Renal cortex interstitium (tissue), 11 donors: Measurements from ENCODE around the gene PPFIA3. TPM values are rescaled to one million over a fixed set of nuclear protein-coding genes. Genes with fewer than 3 reads are reported as not detected.
"Not testable (repeated sequence)": the region's sequence is repeated elsewhere in the genome, so short reads cannot be mapped to it uniquely, and the experiment has no call there.

Experiments used
- DNase-seq, 11 donors: peaks; one replicate each; pipeline ENCODE4 v3.0.0-alpha.2; 2013; ENCODE audit warnings: low read depth in 9 of 11, low spot score in 4 of 11; ENCODE audit errors: extremely low read depth in 1 of 11
- polyA plus RNA-seq, 3 donors: library from polyadenylated mRNA; unstranded; fragments of 120-200 nt; gene quantifications; one replicate each; pipeline ENCODE4 v1.2.1, GENCODE V29; 2013; ENCODE audit not compliant: insufficient read length in 3 of 3

The PPFIA3 gene
- polyA plus RNA-seq, 3 donors = 4.7 to 8.4 (median 6.1) TPM

- no peak for DNase-seq
Observed at GRCh38 chr19:49136771-49137171, 17.4 kb downstream of the PPFIA3 start.

GRCh38 chr19:49140951-49141350 lies 21.6 kb downstream of the PPFIA3 start:
- no peak for DNase-seq

- no peak for DNase-seq
Observed at GRCh38 chr19:49141352-49141751, 22.0 kb downstream of the PPFIA3 start.

GRCh38 chr19:49142866-49143335 lies 23.6 kb downstream of the PPFIA3 start:
- DNase-seq = peak in 9 of 11 donors; percentile 79 to 95 (median 89)

- peak in 4 of 11 donors; percentile 64 to 79 (median 78) for DNase-seq
Observed at GRCh38 chr19:49145573-49146407, 26.4 kb downstream of the PPFIA3 start.

- not testable (repeated sequence) for DNase-seq
Observed at GRCh38 chr19:49146408-49146770, 27.0 kb downstream of the PPFIA3 start.

- DNase-seq = no peak
Observed at GRCh38 chr19:49148044-49148682, 28.8 kb downstream of the PPFIA3 start.

GRCh38 chr19:49148784-49149651 lies 29.7 kb downstream of the PPFIA3 start:
- DNase-seq = peak in 10 of 11 donors; percentile 92 to 98 (median 96)

GRCh38 chr19:49149652-49150105 lies 30.3 kb downstream of the PPFIA3 start:
- DNase-seq = peak in 9 of 11 donors; percentile 79 to 91 (median 85)

GRCh38 chr19:49150106-49150943 lies 31.0 kb downstream of the PPFIA3 start:
- peak in 10 of 11 donors; percentile 79 to 90 (median 87) for DNase-seq

GRCh38 chr19:49150944-49151243 lies 31.6 kb downstream of the PPFIA3 start:
- DNase-seq = no peak

GRCh38 chr19:49151267-49152118 lies 32.1 kb downstream of the PPFIA3 start:
- no peak for DNase-seq

- no peak for DNase-seq
Observed at GRCh38 chr19:49152119-49152550, 32.8 kb downstream of the PPFIA3 start.

GRCh38 chr19:49153167-49153809 lies 33.9 kb downstream of the PPFIA3 start:
- no peak for DNase-seq

- DNase-seq = no peak
Observed at GRCh38 chr19:49154279-49154678, 34.9 kb downstream of the PPFIA3 start.

GRCh38 chr19:49155005-49155819 lies 35.9 kb downstream of the PPFIA3 start, which contains the start of gene HRC:
Gene HRC, minus strand, starts transcription at chr19:49155396. Its CDS starts 159 bp downstream, at chr19:49155237.
- DNase-seq = peak in 2 of 11 donors; percentile 64 to 71
